Ramos (cell line): Measurements from ENCODE around the gene TNFRSF4.
"Not testable (repeated sequence)": the region's sequence is repeated elsewhere in the genome, so short reads cannot be mapped to it uniquely, and the experiment has no call there.

ENCODE experiments used
- in situ Hi-C: fragments of 300-500 bp; cut with MboI; formaldehyde crosslinking; loops from one replicate; pipeline ENCODE4 v1.14.3; 2022; ENCODE audit warnings: low sequenced_read_pairs; ENCODE audit not compliant: unreplicated experiment

TNFRSF4 gene

GRCh38 chr1:1206376-1206965 is 7.5 kb downstream of the TNFRSF4 start, which contains the start of gene TNFRSF18:
Gene TNFRSF18 (minus strand): TSS chr1:1206592. CDS start chr1:1206571, 21 bp downstream.
- in situ Hi-C loops = no loop called here

DNA sequence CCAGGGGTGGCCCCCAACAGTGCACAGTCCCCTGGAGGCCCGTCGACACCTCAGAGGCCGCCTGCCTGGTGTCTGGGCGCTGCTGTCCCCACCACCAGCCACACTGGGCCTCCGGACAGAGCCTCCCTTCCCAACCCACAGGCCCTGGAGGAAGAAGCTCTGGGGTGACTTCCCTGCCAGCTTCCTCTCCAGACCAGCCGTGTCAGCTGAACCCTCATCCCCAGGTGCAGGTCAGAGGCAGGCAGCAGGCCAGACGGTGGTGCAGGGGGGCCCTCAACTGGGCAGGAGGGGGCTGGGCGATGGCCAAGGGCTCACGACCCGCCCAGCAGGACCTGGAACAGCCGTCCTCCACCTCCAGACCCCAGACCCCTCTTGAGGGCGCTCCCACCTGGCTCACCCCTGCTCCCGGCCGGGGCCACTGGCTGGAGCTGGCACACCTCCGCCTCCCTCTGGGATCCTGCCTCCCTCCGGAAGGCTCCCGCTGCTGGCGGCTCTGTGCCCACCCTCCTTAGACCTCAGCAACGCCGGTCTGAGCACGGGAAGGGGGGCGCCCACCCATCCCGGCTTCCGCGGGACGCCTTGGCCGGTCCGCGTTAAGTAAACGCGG is 8.1 kb downstream of the TNFRSF4 start:
- in situ Hi-C loops = no loop called here

DNA sequence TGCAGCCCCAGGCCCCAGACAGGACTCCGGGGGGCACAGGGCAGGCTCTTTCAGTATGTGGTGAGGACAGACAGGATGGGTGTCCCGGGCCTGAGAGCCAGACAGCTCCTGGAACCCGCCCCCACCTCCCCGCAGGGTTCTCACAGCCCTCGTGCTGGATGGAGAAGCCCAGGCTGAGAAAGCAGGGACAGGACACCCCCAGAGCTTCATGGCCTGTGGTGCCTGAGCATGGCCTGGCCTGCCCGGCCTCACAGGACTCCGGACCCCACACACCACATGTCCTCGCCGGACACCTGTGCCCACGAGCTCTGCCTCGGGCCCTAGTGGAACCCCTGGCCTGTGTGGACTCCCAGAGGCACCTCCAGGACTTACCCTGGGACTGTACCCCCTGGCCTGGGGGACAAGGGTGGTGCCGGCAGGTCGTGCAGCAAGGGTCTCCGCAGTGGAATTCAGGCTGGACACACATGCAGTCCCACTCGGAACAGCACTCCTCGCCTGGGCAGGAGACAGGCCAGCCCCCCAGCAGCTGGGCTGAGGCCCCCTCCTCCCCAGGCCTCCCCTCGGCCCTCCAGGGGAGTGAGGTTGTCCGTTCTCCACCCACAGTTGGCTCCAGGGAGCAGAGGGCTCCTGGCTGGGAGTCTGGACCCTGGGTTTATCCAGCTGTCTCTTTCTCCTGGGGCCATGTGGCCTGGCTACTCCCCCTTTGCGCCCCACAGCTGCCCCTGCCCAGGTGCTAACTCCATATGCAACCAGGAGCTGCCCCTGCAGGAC is 8.8 kb downstream of the TNFRSF4 start:
- in situ Hi-C loops = no loop called here

DNA sequence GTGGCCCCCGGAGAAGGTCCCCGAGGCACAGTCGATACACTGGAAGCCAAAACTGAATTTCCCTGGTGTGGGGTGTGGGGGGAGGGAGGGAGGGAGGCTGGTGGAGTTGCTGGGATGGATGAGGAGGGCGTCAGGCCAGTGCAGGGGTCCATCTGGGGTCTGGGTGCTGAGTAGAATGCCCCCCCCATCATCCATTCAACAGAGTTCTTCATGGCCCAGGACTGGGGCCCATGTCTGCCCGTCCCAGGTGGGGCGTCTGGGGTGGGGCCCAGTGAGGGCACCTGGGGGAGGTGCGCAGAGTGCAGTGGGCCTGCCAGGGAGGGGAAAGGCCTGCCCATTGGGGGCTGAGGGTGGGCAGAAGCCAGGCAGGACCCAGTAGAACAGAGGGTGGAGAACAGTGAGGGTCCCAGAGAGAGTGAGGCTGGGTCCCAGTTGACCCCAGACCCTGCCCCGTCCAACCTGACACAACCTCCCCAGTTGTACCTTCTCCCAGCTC is 9.5 kb downstream of the TNFRSF4 start:
- in situ Hi-C loops = no loop called here

DNA sequence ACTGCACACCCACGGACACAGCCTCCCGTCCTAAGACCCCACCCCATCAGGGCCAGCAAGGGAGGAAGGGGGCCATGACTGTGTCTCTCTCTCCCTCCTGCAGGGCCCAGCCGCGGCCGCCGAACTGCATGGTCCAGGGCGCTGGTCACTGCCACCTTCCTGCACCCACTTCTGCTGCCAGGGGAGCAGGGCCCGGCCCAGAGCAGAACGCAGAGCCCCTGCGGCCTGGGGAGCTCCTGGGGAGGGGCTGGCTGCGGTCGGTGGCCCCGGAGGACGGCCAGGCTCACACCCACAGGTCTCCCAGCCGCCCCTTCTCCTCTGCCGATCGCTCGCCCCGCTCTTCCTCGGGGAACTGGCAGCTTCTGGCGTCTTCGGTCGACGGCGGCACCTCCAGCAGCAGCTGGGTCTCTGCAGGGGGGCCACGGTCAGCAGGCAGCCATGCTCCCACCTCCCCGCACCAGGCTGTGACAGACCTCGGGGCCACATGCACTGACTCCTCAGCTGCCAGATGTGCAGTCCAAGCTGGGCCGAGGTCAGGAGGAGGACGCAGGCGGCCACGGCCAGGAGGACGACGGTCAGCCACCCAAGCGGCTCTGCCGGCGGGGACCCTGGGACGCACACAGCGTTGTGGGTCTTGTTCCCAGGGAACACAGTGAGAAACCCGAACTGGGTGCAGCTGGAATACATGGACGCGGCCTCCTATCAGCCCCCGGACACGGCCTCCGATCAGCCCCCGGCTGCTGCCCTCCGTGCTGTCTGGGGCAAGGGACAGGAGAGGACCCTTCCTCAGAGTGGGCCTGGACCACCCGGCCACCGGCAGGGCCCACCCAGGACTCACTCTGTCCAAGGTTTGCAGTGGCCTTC is 10.2 kb downstream of the TNFRSF4 start:
- in situ Hi-C loops = no loop called here

DNA sequence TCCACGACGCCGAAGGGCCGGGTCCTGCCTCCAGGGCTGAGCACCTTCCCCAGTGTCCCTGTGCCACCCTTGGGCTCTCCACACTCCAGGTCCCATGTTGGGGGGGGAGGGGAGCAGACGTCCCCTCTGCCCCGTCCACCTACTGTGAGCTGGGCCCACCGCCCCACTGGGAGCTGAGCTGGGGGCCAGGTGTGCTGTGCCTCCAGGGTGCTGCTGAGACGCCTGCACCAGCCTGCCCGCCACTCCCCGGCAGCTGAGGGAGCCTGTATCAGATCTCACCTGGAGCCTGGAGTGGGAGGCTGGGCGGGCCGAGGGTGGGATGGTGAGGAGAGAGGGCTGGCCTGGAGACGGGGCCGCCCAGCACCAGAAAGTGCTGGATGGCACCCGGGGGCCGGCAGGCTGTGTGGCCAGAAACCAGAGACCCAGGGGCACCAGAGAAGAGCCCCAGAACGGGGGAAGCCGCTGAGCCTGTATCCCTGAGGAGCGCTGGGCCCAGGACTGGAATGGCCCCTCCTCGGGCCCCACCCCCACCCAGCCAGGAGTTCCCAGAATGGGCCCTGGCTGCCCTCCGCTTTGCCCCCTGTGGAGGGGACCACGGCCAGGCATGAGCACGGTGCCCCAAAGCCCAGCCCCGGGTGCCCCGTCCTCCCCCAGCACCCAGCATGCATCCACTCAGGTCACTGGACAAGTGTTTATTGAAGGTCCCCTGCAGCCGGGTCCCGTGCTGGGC is 11.0 kb downstream of the TNFRSF4 start:
- in situ Hi-C loops = no loop called here

DNA sequence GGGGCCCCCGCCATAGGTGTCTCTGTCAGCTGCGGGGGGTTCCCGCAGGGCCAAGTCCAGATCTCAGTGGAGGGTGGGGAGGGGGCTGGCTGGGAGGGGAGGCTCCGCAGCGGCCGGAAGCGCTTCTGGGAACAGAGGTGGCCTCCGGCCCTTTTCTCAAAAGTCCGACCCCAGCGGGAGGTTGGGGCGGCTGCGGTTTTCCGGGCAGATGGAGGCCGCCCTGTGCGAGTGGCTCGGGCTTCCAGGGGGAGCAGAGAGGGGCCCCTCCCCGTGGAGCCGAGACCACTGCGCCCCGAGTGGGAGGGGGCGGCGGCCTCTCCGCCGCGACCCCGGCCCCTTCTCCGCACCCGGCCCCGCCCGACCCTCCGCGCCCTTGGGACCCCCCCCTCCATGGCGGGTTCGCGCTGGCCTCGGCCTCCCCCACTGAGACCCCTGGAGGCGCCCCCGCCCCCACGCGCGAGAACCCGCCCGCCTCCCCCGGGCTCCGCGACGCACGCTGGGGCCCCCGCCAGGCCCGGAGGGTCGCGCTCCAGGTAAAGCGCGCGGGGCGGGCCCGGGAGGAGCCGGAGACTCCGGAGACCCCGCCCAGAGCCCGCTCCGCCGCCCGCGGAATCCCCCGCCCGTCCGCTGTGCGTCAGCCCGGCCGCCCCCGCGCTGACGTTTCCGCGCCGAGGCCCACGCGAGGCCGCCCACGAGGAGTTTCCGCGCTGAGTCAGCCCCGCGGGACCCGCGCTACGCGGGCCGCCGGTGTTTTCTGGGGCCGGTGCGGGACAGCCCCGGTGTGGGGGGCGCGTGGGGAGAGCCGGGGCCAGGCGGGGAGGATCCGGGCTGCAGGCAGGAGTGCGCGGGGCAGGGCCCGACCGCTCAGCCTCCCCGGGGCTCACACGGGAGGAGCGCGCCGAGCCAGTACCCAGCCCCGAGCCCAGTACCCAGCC is 12.8 kb downstream of the TNFRSF4 start:
- in situ Hi-C loops = no loop called here

- in situ Hi-C loops = no loop called here
Measured at GRCh38 chr1:1199961-1200875, 13.7 kb downstream of the TNFRSF4 start.

GRCh38 chr1:1199141-1199960 is 14.6 kb downstream of the TNFRSF4 start:
- in situ Hi-C loops = no loop called here

DNA sequence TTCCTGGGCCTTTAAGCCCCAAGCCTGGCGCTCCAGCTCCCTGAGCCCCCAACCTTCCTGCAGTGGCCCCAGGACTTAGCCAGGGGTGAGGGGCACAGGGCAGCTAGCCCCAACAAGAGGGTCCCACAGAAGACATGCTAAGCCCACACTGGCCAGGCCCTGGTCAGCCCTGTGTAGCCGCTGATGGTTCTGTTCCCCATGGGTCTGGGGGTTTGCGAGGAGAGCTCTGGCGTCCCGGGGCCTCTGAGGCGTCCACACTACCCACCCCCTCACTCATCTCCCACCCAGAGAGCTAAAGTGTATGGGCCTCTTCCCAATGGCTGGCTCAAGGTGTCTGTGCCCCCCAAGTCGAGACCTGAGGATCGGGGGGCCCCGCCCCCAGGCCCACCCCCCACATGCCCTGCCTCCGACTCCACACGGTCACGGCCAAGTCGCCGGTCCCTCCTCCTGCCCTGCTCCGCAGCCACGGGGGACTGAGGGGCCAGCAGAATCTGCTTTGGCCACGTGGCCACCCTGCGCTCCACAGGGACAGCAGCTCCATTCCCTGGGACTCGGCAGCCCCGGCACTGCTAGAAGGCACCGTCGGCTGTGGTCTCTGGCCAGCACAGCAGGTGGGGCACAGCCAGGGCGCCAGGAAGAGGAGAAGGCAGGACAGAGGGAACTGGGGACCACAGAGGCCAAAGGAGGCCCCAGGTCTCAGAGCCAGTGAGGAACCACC is 15.4 kb downstream of the TNFRSF4 start:
- in situ Hi-C loops = no loop called here

GRCh38 chr1:1197551-1198422 is 16.2 kb downstream of the TNFRSF4 start:
- in situ Hi-C loops = no loop called here

- in situ Hi-C loops = no loop called here
Measured at GRCh38 chr1:1197188-1197500, 16.8 kb downstream of the TNFRSF4 start.

- in situ Hi-C loops = no loop called here
Measured at GRCh38 chr1:1196431-1197187, 17.3 kb downstream of the TNFRSF4 start.

DNA sequence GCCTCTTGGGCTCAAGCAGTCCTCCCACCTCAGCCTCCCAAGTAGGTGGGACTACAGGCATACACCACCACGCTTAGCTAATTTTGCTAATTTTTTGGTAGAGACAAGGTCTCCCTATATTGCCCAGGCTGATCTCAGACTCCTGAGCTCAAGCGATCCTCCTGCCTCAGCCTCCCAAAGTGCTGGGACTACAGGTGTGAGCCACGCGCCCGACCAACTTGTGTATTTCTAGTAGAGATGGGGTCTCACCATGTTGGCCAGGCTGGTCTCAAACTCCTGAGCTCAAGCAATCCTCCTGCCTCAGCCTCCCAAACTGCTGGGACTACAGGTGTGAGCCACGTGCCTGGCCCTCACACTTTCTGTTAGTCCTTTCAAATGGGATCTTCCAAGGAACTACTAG is 18.2 kb downstream of the TNFRSF4 start:
- in situ Hi-C loops = not testable (repeated sequence)

- in situ Hi-C loops = no loop called here
Measured at GRCh38 chr1:1194723-1195122, 19.2 kb downstream of the TNFRSF4 start.
